GM19395 (cell line): Measurements from ENCODE around the gene IDI1.
"Not testable (repeated sequence)": the region's sequence is repeated elsewhere in the genome, so short reads cannot be mapped to it uniquely, and the experiment has no call there.

Source experiments
- ATAC-seq: cut with Tn5 transposase; IDR thresholded peaks from one replicate; pipeline ENCODE4 v1.9.1; 2021; ENCODE audit warnings: mild to moderate bottlenecking, moderate library complexity; ENCODE audit not compliant: unreplicated experiment

The IDI1 gene

DNA sequence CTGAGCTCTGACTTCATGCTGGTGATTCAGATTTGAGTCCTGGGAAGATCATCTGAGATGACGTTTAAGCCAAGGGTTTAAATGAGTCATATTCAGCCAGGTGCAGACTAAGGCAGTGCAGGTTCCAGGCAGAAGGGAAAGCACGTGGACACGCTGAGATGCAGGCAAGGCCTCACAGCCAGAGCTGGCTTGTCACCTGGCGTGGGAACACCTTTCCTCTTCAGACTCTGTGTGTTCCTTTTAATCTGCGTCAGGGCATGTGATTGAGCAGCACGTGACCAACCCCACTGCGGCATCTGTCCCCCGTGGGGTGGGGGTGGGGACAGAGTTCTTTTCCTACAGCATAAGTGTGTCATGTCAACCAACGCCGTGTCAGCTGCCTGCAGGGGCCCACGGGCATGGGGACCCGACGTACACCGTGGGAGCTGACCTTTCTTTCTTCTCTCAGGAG, 12.6 kb downstream of the IDI1 start:
- ATAC-seq, result no peak

DNA sequence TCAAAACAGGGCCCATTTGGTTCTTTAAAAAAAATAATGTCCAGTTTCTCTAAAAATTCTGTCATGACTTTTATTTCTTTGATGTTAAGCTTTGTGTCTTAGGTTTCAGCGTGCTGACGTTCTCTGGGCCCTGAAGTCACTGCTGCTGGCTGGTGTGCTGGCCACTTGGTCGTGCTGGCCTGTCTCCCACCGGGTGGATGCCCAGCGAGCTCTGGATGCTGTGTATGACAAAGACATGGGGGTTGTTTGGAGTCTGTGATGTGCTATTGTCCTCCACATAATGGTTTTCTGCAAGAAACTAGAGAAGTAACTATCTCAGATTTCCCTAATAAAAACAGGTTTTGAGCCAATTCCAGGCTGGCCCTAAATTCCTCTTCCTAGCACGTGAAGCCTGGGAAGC, 13.7 kb downstream of the IDI1 start:
- no peak for ATAC-seq

DNA sequence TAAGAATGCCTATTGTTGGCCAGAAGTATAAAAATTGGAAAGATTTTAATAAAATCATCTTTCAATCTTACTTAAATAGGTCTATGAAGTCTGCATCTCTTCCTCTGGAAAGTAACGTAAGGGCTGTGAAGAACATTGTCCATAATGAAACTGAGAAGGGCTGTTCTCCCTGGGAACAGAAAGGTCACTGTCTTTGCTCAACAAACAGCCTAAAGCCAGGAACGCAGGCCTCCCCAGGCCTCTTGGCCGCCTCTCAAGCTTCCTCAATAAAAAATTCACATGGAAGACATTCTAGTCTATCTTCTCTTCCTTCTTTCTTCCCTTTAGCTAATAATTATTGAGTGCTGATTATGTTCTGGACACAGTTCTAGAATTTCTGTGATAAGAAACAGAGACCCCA, 14.2 kb downstream of the IDI1 start:
- ATAC-seq, result no peak

DNA sequence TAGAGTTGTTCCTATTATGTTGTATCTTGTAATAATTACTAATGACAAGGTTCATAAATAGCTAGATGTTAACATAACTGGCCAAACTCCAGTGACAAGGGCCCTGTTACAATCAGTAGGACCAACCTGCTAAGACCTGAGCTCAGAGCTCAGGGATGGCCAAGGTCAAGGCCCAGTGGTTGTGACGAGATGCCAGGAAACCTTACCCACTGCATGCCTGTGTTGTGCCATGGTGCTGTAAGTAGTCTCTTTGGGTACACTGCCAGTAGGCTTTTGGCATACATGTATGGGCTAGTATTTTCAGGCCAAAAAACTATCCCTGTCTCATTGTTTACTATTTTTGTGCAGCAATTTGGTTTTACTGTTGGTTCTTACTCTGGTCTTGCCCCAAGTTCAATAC, 15.3 kb downstream of the IDI1 start:
- no peak for ATAC-seq

DNA sequence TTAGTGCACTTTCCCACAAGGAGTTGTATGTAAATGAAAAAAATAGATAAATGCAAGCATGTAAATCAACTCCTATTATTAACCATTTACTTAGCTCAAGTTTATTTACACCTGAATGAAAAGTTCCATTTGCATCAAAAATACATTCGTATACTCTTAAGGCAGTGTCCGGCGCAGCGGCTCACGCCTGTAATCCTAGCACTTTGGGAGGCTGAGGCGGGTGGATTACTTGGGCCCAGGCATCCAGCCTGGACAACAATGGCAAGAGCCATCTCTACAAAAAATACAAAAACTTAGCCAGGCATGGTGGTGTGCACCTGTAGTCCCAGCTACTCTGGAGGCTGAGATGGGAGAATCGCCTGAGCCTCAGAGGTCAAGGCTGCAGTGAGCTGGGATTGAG, 19.1 kb downstream of the IDI1 start:
- no peak for ATAC-seq

DNA sequence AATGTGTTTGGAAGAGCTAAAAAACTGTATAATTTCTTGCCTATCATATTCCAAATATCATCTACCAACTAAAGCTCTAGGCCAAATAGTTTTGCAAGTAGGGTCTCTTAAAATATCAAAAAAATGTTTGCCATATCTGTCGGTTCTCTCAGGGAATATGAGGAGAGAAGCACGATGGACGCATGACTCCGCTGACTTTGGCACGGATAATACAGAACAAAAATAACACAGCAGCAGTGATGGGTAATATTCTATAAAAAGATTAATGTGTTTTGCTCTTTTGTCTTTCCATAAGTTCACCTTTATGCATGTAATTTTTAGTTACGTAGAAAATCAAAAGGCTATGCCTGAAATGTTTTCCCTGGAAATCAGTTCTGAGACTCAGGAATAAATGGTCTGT, 22.3 kb downstream of the IDI1 start:
- ATAC-seq, result no peak

DNA sequence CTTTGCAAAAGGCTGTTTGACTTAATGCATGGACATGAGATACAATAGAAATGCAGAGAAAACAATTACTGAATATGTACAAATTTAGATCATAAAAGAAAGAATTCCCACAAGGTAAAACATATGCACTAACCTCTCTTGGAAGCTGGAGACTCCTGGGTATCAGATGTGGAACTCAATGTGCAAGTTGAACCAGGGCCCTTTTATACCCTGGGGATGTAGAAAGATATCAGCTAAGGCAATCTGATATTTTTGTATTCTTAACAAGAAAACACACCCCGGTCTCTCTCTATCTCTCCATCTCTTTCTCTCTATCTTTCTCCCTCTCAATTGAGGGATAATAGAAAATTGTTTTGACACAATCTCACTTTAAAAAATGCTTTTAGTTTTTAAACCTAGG, 23.2 kb downstream of the IDI1 start, which contains the start of gene IDI2:
TSS of gene IDI2 (minus strand) at position 177 of the 400 bp plus-strand sequence. CDS start 1,136 bp downstream, outside the sequence.
- ATAC-seq, result no peak

DNA sequence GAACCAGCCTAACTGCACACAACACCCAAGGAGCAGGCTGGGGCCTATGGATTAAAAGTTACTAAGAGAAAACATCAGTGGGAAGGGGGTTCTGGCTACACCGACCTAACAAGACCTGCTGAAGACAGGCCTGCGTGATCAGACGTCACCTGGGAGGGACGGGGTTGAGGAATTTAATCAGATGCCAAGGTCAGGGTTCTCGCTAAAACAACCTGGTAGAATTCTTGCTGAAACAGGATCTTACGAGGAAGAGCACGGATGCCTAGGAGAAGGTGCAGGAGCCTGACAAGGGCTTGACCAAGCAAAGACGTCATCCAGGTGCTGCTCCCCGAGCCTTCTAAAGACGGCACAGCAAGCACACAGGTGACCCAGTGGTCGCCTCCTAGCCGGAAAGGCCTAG, 24.8 kb downstream of the IDI1 start:
- no peak for ATAC-seq

DNA sequence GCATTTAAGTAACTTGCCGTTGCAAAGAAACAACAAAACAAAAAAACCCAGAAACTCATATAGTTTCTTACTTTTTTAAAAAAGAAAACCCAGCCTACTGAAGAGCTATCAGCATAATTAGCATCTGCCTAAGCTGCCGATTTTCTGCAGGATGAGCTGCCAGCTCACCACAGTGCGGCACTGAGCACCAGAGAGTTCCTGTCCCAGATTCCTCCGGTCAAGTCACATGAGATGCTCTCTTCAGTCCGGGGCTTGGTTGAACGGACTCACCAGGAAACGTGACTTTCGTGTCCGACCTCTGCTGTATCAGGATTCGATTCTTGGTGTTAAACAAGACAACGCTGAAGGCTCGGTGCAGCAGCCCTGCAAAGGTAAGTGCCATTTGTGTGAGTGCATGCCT, 26.5 kb downstream of the IDI1 start:
- ATAC-seq, result no peak

DNA sequence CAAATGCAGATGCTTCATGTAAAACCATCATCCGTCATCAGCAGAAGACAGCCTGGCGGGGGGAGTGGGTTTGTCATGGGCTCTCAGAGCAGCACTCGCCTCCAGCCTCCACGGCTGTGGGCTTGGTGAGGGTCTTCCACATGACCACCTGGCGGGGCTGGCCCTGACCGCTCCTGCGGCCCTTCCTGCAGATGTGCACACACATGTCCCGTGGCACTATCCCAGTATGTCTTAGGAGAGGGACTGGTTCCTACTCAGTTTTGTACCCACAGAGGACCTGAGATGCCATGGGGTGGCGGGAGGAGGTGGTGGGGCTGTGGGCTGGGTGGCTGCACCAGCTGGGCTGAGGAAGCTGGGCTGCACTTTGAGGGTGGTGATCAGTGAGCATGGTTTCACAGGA, 28.0 kb downstream of the IDI1 start:
- no peak for ATAC-seq

DNA sequence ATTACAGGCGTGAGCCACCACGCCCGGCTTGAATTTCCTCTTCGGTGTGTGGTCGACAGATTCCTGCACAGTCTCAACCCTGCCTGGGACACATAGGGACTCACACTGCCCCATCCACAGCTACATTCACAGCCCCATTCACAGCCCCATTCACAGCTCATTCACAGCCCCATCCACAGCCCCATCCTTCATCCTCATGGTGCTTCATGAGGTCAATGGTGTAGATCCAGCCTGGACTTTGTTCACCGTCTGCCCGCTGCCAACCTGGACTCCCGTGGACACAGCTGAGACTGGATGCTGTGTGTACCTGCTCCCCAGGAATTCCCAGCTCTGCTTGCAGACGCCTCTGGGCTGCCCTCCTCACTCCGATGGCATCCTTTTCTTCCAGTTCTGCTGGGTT, 28.5 kb downstream of the IDI1 start:
- no peak for ATAC-seq

DNA sequence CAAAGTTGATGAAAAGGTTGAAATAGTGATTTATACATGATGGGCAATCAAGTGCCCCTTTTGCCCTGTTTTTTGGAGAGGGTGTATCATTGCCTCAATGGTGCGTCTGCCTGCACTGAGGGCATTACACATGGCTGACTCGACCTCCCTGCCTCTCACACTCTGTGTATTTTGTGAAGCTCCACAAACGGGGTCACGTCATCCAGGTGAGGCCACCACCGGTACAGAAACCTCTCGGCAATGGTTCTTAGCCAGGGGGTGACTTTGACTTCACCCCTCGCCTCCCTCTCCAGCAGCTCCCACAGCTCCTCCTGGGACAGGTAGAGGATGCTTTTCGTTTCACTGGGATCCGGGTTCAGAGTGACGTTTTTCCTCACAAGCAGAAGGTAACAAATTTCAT, 29.6 kb downstream of the IDI1 start:
- ATAC-seq, result no peak

DNA sequence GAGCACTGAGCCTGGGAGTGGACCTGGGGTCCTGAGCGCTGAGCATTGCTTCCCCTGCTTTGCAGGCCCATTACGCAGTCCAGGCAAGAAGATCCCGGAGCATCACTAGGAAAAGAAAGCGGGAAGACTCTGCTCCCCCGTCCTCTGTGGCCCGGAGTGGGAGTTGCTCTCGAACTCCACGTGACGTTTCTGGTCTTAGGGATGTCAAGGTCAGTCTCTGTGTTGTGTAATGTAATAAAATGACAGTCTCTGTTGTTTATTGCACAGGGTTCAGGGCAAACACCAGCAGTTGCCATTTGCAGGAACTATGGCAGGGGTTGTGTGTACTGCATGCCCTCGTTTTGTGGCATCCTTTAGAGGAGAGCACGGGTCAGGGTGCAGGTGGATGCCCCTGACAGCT, 33.2 kb downstream of the IDI1 start:
- ATAC-seq, result no peak

DNA sequence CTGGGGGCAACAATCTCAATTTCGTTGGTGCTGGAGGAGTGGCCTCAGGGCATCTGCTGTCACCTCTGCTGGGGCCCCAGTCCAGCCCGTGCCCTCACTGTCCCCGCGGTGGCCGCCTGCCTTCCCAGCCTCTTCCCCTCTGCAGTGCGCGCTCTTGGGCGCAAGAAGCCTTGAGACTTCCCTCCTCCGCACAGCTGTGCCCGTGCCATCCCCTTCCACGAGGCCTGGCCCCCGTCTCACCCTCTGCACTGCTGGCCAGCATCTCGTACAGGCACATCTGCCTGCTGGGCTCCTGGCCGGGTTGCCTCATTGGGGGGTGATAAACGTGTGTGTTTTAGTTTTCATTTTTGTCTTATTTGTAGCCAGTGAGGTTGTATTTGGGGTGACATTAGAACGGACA, 37.2 kb downstream of the IDI1 start:
- ATAC-seq, result no peak

DNA sequence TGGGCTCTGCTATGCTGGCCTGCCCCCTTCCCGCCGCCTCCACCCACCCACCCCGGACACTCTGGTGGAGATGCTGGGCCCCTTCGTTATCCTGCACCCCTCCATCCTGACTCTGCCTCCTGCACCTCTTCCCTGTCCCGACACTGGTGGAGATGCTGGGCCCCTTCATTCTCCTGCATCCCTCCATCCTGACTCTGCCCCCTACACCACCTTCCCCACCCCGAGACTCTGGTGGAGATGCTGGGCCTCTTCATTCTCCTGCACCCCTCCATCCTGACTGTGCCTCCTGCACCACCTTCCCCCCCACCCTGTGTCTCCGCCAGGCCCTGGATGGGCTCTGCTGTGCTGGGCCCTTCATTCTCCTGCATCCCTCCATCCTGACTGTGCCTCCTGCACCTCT, 38.2 kb downstream of the IDI1 start:
- no peak for ATAC-seq

DNA sequence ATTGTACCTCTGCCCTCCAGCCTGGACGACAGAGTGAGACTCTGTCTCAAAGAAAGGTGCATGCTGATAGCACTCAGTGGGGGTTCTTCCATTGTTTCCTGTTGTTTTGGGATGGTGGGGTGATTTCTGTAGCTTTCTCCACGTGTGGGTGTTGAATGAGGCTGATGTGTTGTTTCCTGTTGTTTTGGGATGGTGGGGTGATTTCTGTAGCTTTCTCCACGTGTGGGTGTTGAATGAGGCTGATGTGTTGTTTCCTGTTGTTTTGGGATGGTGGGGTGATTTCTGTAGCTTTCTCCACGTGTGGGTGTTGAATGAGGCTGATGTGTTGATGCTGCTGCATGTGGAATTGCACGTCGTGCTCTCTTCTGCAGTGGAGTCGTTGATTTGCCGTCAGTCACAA, 39.0 kb downstream of the IDI1 start:
- not testable (repeated sequence) for ATAC-seq

DNA sequence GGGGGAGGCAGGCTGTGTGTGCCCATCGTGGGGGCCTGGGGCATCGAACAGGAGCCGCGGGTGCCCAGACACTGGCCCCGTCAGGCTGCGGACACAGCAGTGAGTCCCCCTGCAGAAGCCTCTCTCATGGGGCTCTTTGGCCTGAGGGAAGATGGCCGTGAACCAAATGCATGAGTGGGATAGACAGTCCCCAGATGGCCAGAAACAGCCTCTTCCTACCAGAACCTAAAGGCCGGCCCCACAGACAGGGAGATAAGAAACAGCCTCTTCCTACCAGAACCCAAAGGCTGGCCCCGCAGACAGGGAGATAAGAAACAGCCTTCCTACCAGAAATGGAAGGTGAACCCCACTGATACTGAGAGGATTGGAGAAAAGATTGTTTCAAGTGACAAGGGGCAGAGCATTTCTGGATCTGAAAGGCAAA, 39.8 kb downstream of the IDI1 start:
- no peak for ATAC-seq

DNA sequence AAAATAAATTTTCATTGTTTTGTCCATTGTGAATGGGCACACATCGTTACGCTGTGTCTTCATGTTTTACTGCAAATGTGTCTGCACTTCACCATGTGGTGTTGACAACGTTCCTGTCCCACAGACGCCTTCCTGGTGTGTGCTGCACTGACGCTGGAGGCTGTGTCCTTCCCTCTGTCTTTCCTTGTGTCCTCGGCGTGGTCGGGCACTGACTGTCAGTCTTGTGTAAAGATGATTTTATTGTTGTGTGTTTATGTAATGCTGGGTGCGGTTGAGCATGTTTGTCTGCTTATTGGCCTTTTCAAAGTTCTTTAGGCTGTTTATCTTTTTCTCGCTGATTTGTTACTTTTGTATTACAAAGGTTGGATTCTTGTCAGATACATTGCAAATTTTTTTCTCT, 41.3 kb downstream of the IDI1 start:
- ATAC-seq, result no peak

DNA sequence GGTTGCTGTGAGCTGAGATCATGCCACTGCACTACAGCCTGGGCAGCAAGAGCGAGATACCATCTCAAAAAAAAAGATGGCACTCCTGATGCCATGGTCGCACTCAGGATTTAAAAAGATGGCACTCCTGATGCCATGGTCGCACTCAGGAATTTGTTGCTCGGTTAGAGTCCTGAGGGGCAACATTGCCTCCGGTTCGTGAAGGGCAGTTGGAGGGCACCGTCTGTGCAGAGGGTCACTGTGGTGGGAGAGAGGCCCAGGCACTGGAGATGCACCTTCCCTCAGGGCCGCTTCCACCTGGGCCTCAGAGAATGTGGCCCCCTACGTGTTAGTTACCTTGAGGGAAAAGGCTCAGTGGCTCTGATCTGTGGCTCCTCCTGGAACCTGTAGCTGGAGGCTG, 42.3 kb downstream of the IDI1 start:
- ATAC-seq, result no peak

DNA sequence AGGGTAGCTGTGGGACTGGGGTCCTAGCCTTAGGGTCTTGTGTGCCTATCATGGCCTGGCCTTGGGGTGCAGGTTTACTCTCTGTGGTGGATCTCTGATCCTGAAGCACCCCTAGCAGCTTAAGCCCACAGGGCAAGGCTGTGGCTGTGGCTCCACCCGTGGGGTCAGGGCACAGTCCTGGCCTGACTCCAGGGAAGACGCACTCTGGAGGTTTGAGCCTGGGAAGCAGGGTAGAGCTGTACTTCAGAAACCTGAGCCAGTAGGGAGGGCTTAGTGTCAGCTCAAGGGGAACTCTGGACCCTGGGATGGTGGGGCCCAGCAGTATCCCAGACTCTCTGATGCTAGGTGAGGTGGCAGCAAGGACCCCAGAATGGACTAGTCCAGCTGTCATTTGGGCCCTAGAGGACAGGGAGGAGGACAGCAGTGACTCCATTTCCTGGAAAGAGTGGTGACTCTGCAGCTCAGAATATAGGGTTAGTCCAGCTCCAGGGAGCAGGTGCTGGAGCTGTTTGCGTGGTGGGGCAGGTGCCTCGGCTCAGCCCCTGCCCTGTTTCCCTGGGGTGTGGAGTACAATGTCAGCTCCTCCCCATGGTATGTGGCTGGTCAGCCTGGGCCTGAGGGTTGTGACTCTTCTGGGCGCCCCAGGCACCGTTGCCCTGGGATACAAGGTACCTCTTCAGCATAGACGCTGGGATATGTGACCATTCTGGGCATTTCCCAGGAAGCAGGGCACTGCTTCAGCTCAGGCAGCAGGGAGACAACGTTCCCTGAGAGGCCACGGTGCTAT, 44.8 kb downstream of the IDI1 start:
- ATAC-seq, result no peak

DNA sequence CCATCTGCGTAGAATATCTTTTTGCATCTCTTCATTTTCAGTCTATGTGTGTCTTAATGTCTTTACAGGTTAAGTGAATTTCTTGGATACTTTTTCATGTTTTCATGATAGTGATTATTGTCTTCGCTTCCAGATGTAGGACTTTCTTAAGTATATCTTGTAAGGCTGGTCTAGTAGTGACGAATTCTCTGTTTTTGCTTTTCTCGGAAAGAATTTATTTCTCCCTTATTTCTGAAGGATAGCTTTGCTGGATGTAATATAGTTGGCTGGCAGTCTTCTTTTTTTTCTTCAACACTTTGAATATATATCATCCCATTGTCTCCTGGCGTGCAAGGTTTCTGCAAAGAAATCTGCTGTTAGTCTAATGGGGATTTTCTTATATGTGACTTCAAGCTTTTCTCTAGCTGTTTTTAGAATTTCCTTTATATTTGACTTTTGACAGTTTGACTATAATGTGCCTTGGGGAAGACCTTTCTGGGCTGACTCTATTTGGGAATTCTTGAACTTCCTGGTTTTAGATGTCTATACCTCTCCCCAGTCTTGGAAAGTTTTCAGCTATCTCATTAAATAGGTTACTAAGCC, 46.4 kb downstream of the IDI1 start:
- no peak for ATAC-seq

DNA sequence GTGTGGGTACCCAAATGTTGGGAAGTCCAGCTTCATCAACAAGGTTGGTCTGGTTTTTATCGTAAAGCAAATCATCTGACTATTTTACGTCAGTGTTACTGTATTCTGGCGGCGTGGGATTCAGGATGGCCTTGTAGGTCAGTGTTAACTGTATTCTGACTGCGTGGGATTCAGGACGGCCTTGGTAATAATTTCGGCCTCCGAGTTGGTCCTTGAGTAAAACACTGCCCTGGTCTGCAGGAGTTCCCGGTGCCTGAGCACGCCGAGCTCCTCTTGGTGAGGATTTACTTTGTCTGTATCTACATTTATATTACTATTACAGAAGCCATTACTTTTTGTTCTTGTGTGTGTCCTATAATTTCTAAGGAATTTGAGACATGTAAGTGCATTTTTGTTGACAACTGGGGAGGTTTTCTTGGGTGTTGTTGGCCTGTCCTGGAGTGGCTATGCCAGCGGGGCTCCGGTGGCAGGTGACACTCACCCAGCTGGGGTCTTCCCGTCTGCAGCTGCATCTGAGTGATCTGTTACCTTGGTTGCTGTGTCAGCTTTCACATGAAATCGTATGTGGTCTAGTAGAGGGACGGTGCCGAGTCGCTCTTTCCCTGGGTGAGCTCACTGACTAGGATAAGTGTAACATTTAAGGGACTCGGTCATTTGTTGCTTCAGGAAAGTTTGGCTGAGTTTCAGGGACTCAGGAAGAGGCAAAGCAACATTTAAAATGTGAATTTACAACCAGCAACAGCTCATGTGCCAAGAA, 51.5 kb downstream of the IDI1 start:
- ATAC-seq, result no peak
